ENCODE measurements around the gene RNF150.

GRCh38 chr4:140839888-140840790 lies 293.1 kb downstream of the RNF150 start:
- TF ChIP-seq CTCF (IDR thresholded peaks at IDR 0.05), result no peak
- no peak for TF ChIP-seq POLR2A (IDR thresholded peaks at IDR 0.05)

Data from sigmoid colon (tissue), 3 donors.